CD4-positive, alpha-beta T cell (primary cell): ENCODE data around the gene CIAO2B. TPM values are rescaled to one million over a fixed set of nuclear protein-coding genes. Genes with fewer than 3 reads are reported as not detected.

Experiments
- ATAC-seq: fragments of 200-7000 bp; cut with Tn5 transposase; one replicate; pipeline ENCODE4 v1.10.0; 2022; ENCODE audit warnings: mild to moderate bottlenecking; ENCODE audit not compliant: poor library complexity
- CTCF ChIA-PET: fragments of 350-600 bp; sonication (Branson Sonifier 250); formaldehyde crosslinking; loops from one replicate; lab custom pipeline; 2021; ENCODE audit warnings: antibody characterized with exemption, inconsistent platforms; lab: Charles Lee
- POLR2A ChIA-PET: fragments of 350-600 bp; sonication (Branson Sonifier 250); formaldehyde crosslinking; loops from one replicate; lab custom pipeline; 2021; ENCODE audit warnings: antibody characterized with exemption, inconsistent platforms; lab: Charles Lee
- DNase-seq, 14 experiments: peaks; one replicate each; pipeline ENCODE4 v3.0.0-alpha.2; 2013 to 2020; ENCODE audit warnings: mixed read lengths in 2 of 14
- H3K27ac ChIP-seq, 2 donors: one replicate each; pipeline versions ENCODE4 v1.5.1 to v1.7.0; 2013; ENCODE audit warnings: low read length in 2 of 2, low read depth in 1 of 2, mild to moderate bottlenecking in 1 of 2
- H3K27me3 ChIP-seq, 2 experiments: 1 replicate in 1 of 2; 2 replicates in 1 of 2; pipeline versions ENCODE4 v1.6.1 to v1.7.0; 2013; ENCODE audit warnings: low read length in 2 of 2, control low read depth in 1 of 2, mild to moderate bottlenecking in 1 of 2, moderate library complexity in 1 of 2; ENCODE audit not compliant: insufficient read depth in 2 of 2, control insufficient read depth in 1 of 2
- H3K36me3 ChIP-seq: one replicate; pipeline ENCODE4 v1.6.1; 2013; ENCODE audit warnings: low read length, control low read depth; ENCODE audit not compliant: insufficient read depth
- H3K4me1 ChIP-seq: one replicate; pipeline ENCODE4 v1.6.1; 2013; ENCODE audit warnings: low read length, control low read depth; ENCODE audit not compliant: insufficient read depth
- H3K4me3 ChIP-seq: one replicate; pipeline ENCODE4 v1.5.1; 2013; ENCODE audit warnings: mild to moderate bottlenecking, low read length, moderate library complexity
- H3K9me3 ChIP-seq, 2 experiments: 1 replicate in 1 of 2; 2 replicates in 1 of 2; pipeline versions ENCODE4 v1.6.1 to v1.7.0; 2013; ENCODE audit warnings: low read length in 2 of 2, mild to moderate bottlenecking in 2 of 2, control low read depth in 1 of 2, moderate library complexity in 1 of 2; ENCODE audit not compliant: control insufficient read depth in 1 of 2, insufficient read depth in 1 of 2
- H3K27ac Mint-ChIP-seq: one replicate; pipeline ENCODE4 v1.8.0; 2020; ENCODE audit warnings: mixed read lengths
- H3K27me3 Mint-ChIP-seq: one replicate; pipeline ENCODE4 v1.8.0; 2021; ENCODE audit warnings: mixed read lengths
- H3K36me3 Mint-ChIP-seq: one replicate; pipeline ENCODE4 v1.8.0; 2021; ENCODE audit warnings: low read depth, mixed read lengths
- H3K4me1 Mint-ChIP-seq: one replicate; pipeline ENCODE4 v1.8.0; 2021; ENCODE audit warnings: low read depth, mixed read lengths
- H3K4me3 Mint-ChIP-seq: one replicate; pipeline ENCODE4 v1.8.0; 2020; ENCODE audit warnings: mild to moderate bottlenecking, mixed read lengths
- H3K9me3 Mint-ChIP-seq: one replicate; pipeline ENCODE4 v1.8.0; 2020; ENCODE audit warnings: mixed read lengths
- intact Hi-C, 2 experiments: fragments of 100-400 bp; cut with DNase I in 1 of 2; cut with micrococcal nuclease in 1 of 2; formaldehyde crosslinking; loops; one replicate each; pipeline versions ENCODE4 v1.15.1 to v1.9.0; 2023 to 2025; cut with DNase I, micrococcal nuclease
- total RNA-seq, 174 experiments: library from RNA in 2 of 174; stranded (reverse) in 2 of 174; gene quantifications; one replicate each; pipeline ENCODE4 v1.2.3 and lab custom pipeline; 2021 to 2026
- TF ChIP-seq, protein P1 (sequence below): fragments of 200-600 bp; IDR thresholded peaks from one replicate; pipeline ENCODE4 v1.8.0; 2022; ENCODE audit warnings: antibody characterized with exemption, mild to moderate bottlenecking

CIAO2B gene
- total RNA-seq, 2 experiments from 2014 or later, result 58.6 to 70.4 TPM

DNA sequence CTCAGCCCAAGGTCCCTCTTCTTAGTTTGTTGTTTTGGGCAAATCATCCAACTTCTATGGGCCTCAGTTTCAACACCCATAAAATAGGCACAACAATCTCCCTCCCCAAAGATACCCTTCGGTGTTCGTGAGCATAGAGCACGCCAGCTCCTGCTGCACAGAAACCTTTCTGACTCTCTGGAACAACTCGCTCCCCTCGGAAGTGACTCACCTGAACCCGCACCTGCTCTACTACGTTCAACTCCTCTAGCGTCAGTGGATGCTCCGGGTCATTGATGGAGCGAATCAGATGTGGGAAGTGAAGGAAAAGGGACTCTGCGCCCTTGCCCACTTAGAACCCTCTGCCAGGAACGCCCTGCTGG, 445 bp downstream of the CIAO2B start:
- no peaks in the 10 kb centered on the region for H3K27me3 Mint-ChIP-seq
- H3K36me3 Mint-ChIP-seq, result peaks cover 63% of the 10 kb centered on the region
- POLR2A ChIA-PET, result interaction anchor here (1.1 to 2.4 kb wide), 4 partner anchors 10 to 293 kb away, joined by 3 to 8 read pairs (median 6); partner anchors contain the start of genes NAE1, PDP2 and TMEM208
- CTCF ChIA-PET, result interaction anchor here (1.3 to 1.8 kb wide), 2 partner anchors 38 to 103 kb away, joined by 3 to 4 read pairs; partner anchors contain the start of gene NAE1
- Histone ChIP-seq H3K4me1 (peaks cover 48% of the 10 kb centered on the region), H3K4me3 (peak overlapping the region; percentile 100), H3K27me3 (no peaks in the 10 kb centered on the region), H3K27ac (peak overlapping the region; percentile 72 to 78), H3K9me3 (no peaks in the 10 kb centered on the region), H3K36me3 (peaks cover 23% of the 10 kb centered on the region)
- peak overlapping the region; percentile 98 for H3K4me3 Mint-ChIP-seq
- DNase-seq (peak in 6 of 14 experiments; percentile 29 to 65 (median 38)), ATAC-seq (peak; percentile 65)
- TF ChIP-seq, protein P1, sequence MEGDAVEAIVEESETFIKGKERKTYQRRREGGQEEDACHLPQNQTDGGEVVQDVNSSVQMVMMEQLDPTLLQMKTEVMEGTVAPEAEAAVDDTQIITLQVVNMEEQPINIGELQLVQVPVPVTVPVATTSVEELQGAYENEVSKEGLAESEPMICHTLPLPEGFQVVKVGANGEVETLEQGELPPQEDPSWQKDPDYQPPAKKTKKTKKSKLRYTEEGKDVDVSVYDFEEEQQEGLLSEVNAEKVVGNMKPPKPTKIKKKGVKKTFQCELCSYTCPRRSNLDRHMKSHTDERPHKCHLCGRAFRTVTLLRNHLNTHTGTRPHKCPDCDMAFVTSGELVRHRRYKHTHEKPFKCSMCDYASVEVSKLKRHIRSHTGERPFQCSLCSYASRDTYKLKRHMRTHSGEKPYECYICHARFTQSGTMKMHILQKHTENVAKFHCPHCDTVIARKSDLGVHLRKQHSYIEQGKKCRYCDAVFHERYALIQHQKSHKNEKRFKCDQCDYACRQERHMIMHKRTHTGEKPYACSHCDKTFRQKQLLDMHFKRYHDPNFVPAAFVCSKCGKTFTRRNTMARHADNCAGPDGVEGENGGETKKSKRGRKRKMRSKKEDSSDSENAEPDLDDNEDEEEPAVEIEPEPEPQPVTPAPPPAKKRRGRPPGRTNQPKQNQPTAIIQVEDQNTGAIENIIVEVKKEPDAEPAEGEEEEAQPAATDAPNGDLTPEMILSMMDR, result no peak
- intact Hi-C loops, result loop anchor here in 1 of 2 experiments (5.0 kb wide), 3 partner anchors 51 to 259 kb away; partner anchors contain the start of genes DYNC1LI2, E2F4, EXOC3L1 and PDP2
- H3K9me3 Mint-ChIP-seq, result no peaks in the 10 kb centered on the region
- H3K27ac Mint-ChIP-seq, result peak overlapping the region; percentile 97
- H3K4me1 Mint-ChIP-seq, result peaks cover 62% of the 10 kb centered on the region

DNA sequence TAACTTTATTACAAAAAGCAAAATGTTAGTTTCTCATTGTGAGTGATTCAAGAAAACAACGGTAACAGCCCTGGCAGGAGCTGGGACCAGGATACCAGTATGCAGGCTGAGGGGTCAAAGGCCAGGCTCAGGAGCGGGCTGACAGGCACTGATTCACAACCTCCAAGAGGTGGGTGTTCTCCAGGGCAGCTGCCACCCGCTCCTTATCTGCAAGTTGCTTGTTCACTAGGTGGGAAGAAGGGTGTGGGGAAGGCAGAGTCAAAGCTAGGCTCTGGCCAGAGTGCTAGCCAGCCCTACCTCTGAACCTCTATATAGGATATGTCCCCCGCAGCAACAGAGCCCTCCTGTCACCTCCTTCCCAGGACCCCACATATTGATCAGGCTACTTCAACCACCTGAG, 2.1 kb downstream of the CIAO2B start:
- peaks cover 41% of the 10 kb centered on the region for H3K4me1 ChIP-seq
- Mint-ChIP-seq H3K36me3 (peaks cover 47% of the 10 kb centered on the region), H3K4me3 (peak overlapping the region; percentile 98), H3K4me1 (peaks cover 55% of the 10 kb centered on the region), H3K27me3 (peaks cover 9% of the 10 kb centered on the region), H3K9me3 (no peaks in the 10 kb centered on the region), H3K27ac (peak overlapping the region; percentile 97)
- H3K4me3 ChIP-seq, result no peak overlapping the region
- no peak for DNase-seq
- no peaks in the 10 kb centered on the region for H3K27me3 ChIP-seq
- no peaks in the 10 kb centered on the region for H3K9me3 ChIP-seq
- POLR2A ChIA-PET, result interaction anchor here (0.7 kb wide), 1 partner anchor 101 kb away, joined by 3 read pairs; the partner anchor contains the start of gene NAE1
- no peak overlapping the region for H3K27ac ChIP-seq
- H3K36me3 ChIP-seq, result peaks cover 11% of the 10 kb centered on the region
- CTCF ChIA-PET, result interaction anchor here (1.5 kb wide), 1 partner anchor 37 kb away, joined by 3 read pairs; no protein-coding TSS in a partner anchor
- TF ChIP-seq, protein P1, result no peak
- intact Hi-C loops, result loop anchor here in 1 of 2 experiments (5.0 kb wide), 3 partner anchors 50 to 260 kb away; partner anchors contain the start of genes DYNC1LI2, E2F4, EXOC3L1 and PDP2
- no peak for ATAC-seq

DNA sequence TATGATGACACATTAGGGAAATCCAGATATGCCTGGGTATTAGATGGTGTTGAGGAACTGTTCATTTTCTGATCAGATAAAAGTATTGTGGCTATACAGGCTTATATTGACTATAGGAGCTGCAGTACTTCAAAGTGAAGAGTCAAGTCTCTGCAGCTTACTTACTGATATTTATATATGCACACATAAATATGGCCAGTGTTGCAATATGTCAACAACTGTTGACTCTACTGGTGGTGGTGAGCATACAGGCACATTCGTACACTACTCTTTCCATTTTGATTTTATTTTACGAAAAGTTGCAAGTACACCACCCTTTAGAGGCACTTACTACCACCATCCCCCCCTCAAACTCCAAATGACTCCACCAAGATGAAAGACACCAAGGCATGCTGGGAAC, 2.5 kb downstream of the CIAO2B start:
- no peak for ATAC-seq
- Mint-ChIP-seq H3K4me3 (peak overlapping the region; percentile 98), H3K27ac (peak overlapping the region; percentile 97), H3K4me1 (peaks cover 51% of the 10 kb centered on the region), H3K36me3 (peaks cover 46% of the 10 kb centered on the region), H3K9me3 (no peaks in the 10 kb centered on the region), H3K27me3 (peaks cover 12% of the 10 kb centered on the region)
- Histone ChIP-seq H3K4me1 (peaks cover 37% of the 10 kb centered on the region), H3K36me3 (peaks cover 11% of the 10 kb centered on the region), H3K9me3 (no peaks in the 10 kb centered on the region), H3K4me3 (no peak overlapping the region), H3K27me3 (no peaks in the 10 kb centered on the region), H3K27ac (no peak overlapping the region)
- ChIA-PET POLR2A (interaction anchor here (0.7 kb wide), 1 partner anchor 101 kb away, joined by 3 read pairs; the partner anchor contains the start of gene NAE1), CTCF (interaction anchor here (1.5 kb wide), 1 partner anchor 36 kb away, joined by 3 read pairs; no protein-coding TSS in a partner anchor)
- TF ChIP-seq, protein P1, result no peak
- intact Hi-C loops, result loop anchor here in 1 of 2 experiments (5.0 kb wide), 3 partner anchors 49 to 261 kb away; partner anchors contain the start of genes DYNC1LI2, E2F4, EXOC3L1 and PDP2
- no peak for DNase-seq
